Inferior parietal cortex (tissue), 1 donor: ENCODE measurements around the gene LITAF.

Source experiments
- DNase-seq: peaks from one replicate; pipeline ENCODE4 v3.0.0-alpha.2; 2016; ENCODE audit errors: extremely low spot score

Gene LITAF

DNA sequence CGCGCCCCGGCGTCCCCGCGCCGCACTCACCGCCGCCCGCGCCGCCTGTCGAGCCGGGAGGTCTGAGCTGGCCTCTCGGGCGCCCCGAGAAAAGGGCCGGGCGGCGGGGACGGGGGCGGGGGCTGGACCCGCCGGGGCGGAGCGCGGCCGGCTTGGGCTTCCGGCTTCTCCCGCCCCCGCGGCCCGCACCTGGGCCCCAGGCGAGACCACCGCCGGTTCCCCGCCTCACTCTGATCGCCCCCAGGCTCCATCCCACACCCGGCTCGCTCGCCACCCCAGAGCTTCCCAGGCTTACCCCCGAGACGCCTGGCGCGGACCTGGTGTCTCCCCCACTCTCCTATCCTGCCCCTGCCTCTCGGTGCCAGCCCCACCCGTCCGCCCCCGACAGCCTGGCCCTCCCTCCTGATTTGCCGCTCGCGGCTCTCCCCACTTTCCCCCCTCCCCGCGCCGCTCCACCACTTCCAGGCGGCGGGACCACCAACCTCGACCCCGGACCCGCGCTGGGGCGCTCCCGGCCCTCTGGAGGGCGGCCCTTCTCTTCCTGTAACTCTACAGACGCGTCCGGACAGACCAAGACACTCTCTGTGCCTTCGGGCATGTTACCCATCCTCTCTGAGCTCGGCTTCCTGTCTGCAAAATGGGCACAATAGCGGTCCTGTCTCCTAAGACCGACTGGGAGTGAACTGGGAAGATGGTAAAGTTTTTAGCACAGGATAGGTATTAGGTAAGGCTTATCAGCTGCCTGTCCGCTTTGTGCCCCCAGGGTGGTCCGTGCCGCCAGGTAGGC lies at the start of gene LITAF:
Gene LITAF, minus strand, starts transcription at position 64 of the 787 bp plus-strand sequence. CDS start 30,189 bp downstream, outside the sequence.
- no peak for DNase-seq

DNA sequence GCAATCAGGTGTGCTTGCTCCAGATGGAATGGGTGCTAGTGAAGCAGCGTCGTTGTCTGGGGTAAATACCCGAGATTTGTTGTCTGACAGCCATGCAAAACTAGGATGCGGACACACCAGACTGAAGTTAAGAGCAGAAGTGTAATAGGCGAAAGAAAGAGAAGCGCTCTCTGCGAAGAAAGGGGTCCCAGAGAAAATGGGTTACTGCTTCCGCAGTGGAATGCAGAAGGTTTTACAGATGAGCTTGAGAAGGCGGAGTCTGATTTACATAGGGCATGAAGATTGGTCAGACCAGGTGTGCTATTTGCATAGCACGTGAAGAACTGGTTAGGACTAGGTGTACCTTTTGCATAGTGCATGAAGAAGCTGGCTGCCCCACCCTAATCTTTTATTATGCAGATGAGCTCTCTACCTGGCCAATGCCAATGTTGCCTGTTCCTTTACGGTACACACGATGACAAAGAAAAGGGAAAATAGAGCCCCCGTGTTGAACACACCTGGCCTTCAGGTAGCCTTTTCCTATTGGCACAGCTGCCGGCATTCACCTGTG lies 49.5 kb upstream of the LITAF start:
- DNase-seq: no peak

DNA sequence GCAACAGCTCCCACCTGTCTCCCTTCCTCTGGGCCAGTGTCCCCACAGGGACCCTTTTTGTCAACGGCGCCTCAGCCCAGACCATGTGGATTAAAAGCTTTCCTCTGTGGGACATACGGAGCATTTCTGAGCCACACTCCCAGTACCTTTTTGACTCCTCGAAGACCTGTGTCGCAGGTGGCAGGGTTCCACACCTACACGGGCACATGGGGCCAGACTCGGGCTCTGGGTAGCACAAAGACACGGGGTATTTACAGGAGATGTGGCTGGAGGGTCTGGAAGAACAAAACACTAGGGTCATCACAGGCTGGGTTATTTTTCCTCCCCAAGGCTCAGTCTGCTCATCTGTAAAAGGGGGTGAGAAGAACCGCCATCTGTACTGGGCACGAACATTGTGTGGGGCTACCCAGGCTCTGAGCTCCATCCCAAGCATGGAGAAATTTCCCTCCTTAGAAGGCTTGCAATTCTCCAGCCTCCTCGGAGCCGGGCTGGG lies 49.0 kb upstream of the LITAF start:
- DNase-seq: no peak

DNA sequence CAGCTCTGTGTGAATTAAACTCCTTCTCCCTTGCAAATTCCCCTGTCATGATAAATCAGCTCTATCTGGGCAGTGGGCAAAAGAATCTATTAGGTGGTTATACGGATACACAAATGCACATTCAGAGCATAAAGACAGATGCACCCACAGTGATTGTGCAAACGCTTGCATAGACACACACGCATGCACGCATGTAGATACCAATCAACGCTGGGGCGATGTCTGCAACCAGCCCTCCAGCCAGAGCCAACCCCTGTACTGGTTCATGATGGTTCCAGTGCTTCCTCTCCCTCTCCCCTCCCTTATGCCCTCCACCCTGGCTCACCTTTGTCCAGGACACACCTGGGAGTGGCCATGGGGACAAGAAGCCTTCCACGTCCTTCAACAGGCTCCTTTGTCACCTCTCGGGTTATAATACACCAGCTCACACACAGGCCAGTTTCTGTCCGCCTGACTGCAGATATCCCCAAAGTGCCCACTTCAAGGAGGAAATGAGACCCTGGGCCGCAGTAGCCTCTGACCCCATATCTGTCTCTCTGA lies 48.5 kb upstream of the LITAF start:
- no peak for DNase-seq

DNA sequence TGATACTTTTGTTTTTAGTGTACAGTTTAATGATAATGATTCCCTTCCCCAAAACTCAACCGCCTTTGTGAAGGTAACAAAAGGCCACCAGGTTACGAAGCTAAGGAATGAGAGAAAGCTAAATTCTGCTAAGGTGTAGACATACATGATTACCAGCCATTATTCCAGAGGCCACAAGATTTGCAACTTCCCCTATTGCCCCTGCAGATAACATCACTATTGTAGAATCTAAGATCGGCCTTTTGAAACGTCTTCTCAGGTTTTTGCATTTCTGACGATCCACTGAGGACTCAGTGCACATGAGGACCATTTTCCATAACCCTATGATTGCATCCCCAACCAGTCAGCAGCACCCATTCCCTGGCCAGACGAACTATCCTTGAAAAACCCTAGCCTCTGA lies 47.6 kb upstream of the LITAF start:
- no peak for DNase-seq

DNA sequence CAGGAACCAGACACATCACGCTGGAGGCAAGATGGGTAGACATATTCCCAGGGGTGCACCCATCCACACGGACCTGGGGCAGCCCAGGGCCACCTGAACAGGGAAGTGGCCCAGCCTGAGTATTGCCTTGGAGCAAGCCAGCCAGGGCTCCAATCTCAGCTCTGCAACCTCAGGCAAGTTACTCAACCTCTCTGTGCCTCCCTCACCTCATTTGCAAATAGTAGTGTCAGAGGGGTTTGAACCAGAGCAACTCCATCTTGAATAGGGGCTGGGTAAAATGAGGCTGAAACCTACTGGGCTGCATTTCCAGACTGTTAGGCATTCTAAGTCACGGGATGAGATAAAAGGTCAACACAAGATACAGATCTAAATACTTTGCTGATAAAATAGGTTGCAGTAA lies 46.4 kb upstream of the LITAF start:
- DNase-seq: no peak

DNA sequence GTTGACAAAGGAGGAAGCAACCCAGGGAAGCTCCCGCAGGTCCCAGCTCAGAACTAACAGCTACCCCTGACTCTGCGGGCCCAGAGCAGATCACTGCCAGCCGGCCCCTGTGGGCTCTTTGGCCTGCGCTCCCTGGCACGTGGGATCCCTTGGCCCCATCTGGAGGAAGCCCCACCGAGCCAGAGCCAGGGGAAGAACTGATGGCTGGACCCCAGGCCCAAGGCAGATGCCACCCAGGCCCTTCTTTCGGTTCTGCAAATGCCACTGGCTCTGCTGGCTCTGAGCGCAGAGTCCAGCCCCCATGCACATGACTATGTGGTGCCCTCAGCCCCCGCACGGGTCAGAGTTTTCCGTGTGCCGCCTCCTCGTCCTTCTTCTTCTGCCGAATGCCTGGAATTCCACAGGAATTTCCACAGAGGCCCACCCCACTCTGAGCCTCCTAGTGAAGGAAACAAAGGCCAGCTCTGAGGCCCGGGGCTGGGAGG lies 45.8 kb upstream of the LITAF start:
- no peak for DNase-seq

DNA sequence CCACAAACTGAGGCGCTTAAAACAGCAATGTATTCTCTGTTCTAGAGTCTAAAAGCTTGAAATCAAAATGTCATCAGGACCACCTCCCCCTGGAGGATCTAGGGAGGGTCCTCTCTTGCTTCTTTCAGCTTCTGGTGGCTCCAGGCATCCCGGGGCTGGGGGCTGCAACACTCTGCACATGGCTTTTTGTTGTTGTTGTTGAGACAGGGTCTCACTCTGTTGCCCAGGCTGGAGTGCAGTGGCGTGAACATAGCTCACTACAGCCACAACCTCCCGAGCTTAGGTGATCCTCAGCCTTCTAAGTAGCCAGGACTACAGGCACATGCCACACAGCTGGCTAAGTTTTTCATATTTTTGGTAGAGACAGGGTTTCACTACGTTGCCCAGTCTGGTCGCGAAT lies 44.5 kb upstream of the LITAF start:
- DNase-seq: no peak

DNA sequence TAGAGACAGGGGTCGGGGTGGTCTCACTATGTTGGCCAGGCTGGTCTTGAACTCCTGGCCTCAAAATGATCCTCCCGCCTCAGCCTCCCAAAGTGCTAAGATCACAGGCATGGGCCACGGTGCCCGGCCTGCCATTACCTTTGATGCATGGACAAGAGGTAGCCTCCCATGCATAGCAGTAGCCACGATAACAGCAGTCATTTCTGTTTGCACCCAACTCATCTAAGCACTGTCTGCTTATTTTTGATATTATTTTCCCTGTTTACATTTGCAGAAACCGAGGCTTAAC lies 44.0 kb upstream of the LITAF start:
- DNase-seq: no peak

DNA sequence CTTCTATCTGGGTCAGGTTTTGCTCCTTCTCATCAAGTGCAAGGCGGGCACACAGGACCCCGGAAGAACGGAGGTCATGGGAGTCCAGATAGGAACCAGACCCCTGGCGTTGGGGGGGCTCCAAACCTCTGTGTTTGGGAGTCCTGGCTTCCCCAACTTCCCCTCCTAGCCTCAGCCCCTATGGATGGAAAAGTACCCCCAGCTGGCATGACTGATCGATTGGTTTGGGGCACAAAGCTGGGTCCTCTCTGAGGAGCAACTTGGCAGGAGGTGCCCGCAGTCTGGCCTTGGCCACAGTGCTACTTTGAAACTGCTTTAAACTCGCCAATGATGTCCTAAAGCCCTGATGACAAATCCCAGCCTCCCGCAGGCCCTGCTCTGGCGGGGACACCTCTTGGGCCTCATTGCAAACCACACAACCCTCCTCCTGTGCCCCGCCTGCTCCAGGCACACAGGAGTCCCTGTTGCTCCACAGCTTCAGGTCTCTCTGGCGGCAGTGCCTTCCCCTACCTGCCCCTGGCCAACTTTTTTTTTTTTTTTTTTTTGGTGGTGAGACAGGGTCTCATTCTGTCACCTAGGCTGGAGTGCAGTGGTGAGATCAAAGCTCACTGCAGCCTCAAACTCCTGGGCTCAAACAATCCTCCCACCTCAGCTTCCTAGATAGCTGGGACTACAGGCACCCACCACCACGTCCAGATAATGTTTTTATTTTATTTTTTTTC lies 43.5 kb upstream of the LITAF start:
- DNase-seq: no peak

DNA sequence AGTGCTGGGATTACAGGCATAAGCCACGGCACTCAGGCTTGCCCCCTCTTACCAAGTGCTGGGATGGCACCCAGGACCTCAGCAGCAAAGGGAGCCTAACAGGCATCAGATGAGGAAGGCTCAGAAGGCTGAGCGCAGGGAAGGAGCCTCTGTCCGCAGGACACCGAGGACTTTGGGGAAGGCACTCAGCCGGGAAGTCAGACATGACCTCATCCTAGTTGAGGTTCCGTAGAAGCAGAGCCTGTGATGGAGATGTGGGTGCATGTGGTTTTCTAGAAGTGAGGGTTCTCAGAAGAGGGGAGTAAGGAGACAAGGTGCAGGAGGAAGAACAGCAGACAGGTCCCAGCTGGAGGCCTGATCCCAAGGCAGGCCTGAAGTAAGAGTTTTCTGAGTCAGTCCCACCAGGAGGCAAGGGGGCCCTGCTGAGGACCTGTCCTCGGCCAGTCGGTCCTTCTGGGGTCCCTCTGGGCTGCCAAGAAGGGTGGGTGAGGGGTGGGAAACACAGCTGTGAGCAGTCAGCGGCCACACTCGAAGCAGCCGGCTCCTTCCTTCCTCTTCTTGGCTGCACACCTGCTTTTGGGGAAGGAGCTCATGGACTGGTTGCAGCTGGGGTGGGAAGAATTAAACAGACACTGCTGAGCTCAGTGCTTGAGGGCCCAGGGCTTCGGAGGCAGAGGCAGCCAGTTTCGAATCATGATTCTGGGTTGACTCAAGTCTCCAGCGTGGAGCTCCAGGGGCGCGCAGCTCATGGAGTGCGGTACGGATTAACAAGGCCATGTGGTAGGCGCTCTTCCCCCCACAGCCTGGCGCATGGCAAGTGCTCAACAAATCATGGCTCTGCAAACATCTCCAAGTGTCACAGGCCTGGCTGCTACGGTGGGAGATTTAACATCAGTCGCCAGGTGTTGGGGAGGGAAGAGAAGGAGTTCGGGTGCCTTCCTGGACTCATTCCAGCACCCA lies 42.6 kb upstream of the LITAF start:
- DNase-seq: no peak

DNA sequence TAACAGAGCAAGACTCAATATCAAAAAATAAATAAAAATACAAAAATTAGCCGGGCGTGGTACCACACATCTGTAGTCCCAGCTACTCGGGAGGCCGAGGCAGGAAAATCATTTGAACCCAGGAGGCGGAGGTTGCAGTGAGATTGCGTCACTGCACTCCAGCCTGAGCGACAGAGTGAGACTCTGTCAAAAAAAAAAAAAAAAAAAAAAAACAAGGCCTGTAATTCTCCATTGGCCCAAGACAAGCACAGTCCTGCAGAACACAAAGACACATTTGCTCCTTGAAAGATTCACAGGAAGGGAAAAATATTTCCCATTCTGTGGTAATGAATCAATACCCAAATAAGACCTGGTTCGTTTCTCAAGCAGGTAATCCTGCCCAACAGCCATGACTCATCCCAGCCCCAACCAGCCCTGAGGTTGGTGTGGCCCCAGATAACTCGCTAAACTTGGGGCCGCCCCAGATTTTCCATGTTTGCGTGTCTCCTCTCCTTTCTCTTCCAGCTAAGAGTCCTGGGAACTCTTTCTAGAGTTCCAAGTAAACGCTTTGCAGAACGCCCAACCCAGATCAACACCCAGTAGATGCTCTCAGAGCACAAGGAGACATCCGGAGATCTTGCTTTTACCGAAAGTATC lies 41.2 kb upstream of the LITAF start:
- DNase-seq: no peak

DNA sequence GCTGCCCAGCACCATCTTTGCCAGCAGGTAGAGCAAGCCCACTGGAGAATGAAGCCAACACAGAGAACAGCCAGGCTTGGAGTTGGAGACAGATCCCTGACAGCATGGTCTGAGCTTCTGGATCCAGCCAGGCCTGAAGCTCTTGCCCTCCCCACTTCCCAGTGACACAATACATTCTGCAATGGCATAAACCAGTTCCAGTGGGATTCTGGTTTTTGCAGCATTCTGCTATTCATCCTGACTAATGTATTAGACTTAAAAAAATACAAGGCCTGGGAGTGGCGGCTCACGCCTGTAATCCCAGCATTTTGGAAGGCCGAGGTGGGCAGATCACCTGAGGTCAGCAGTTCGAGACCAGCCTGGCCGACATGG lies 40.6 kb upstream of the LITAF start:
- DNase-seq: no peak

DNA sequence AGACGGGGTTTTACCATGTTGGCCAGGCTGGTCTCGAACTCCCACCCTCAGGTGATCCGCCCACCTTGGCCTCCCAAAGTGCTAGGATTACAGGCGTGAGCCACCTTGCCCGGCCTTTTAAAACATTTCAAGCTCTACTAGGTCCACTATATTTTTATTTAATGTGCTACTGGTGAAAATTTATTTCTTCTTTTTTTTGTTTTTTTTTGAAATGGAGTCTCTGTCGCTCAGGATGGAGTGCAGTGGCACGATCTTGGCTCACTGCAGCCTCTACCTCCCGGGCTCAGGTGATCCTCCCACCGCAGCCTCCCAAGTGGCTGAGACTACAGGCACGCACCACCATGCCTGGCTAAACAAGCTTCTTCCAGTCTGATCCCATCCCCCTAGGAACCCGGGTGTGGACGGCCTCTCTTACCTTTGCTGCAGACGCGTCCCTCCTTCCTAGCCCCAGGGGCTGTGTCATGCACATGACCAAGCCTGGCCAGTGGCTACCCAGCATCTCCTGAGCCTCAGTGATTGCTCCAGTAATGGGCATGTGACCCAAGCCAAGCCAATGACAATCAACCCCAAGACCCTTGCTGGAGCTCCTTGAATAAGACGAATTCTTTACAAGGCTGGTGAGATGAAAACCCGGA lies 40.1 kb upstream of the LITAF start:
- DNase-seq: no peak

DNA sequence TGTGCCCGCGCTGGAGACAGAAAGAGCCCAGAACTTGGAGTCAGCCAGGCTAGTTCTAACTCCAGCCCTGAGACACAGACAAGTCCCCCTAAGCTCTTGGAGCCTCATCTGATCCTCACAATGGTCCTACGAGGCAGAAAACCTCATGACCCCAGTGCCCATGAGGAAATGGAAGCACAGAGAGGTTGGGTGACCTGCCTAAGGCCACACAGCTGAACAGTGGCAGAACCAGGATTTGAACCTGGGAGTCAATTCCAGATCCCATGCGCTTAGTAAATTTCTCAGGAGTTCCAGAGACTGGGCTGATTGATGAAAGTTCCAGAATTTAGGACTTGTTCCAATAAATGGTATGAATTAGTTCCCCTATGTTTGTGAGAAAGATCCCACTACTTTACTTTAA lies 39.0 kb upstream of the LITAF start:
- no peak for DNase-seq

DNA sequence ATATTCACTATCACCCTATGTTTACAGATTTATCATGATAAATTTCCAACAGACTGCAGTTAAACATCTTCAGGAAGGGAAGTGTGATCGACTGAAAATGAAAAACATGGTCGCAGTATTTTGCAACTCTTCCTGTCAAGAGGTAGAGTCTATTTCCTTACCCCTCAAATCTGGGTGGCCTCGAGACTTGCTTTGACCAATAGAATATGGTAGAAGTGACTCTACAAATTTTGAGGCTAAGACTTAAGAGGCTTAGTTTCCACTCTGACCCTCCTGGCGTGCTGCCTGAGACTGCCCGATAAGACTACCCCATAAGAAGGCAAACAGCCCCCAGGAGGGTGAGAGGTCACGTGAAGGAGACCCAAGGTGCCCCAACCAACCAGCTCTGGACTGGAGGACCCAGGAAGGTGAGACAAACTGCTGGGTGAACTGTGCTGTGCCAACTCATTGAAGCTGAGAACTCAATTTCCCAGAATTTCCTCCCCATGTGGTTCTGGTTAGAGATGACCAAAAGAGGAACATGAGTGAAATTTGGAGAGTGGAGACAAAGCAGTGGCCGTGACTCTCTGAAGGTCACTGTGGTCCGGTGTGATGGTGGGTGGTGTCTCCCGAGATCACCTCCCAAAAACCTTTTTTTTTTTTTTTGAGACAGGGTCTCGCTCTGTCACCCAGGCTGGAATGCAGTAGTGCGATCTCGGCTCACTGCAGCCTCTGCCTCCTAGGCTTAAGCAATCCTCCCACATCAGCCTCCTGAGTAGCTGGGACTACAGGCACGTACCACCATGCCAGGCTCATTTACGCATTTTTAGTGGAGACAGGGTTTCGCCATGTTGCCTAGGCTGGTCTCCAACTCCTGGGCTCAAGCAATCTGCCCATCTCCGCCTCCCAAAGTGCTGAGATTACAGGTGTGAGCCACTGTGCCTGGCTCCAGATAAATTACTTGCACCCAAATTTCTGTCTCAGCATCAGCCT lies 38.2 kb upstream of the LITAF start:
- no peak for DNase-seq

DNA sequence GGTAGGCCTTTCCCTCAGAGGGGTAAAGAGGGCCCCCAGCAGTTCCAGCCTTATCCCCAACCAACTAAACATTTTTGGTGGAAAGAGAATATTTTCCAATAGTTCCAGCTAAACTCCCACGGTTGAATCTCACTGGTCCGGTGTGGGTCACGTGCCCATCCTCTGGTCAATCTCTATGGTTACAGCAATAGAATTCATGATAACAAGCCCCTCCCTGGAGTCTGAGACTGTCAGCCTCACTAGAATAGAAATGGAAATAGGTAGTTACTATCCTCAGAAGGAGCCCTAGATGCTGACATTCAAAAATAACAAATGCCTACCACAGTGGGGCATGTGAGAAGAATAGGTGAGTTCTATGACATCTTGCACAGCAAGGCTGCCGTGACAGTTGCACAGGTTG lies 37.5 kb upstream of the LITAF start:
- no peak for DNase-seq

DNA sequence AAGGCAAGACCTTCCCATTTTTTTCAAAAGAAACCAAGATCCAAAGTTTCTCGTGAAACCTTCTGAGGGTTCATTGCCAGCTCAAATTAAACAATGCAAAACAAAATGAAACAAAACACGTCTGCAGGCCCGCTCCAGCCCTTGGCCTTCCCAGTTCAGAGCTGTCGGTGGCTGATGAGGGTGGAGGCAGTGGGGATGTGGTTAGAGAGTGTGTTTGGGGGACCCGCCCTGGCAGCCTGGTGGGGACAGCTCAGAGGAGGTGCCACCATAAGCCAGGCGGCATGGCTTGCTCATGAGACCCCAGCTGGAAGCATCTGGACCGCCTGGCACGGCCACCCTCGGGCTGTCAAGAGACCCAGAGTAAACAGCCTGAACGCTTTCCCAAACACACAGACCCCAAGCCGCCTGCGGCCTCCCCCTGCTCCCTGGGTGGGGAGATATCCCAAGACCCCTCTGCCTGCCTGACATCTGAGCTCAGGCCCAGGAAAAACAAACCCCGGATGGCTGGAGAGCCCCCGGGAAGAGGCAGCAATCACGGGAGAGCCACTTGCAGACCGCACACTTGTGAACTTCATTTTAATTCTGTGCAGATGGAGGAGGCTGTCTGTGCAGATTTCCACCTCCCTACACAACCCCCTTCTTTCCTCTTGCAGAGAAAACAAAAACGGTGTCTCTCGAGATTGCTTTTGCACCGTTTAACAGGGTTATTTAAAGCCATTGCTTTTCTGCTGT lies 35.4 kb upstream of the LITAF start:
- DNase-seq: no peak

DNA sequence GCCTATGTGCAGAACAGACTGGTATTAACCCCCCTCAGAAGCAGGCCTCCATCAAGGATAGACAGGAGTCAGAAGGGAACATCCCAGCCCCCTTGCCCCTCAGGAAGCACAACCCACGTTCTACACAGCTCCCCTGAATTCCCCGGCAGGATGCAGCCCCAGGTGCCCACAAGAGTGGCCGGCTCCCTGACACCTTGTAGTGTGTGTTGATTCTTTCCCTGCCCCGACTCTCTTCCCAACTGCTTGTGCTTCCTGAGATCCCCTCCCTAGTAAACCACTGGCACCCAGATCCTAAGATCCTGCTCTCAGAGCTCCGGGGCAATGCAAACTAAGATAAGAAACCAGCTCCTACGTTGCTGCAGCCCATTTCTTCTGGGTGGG lies 34.8 kb upstream of the LITAF start:
- DNase-seq: no peak
